Urinary bladder (tissue), 4 donors: ENCODE measurements around the gene SH3PXD2A. TPM values are rescaled to one million over a fixed set of nuclear protein-coding genes. Genes with fewer than 3 reads are reported as not detected.

ENCODE experiments used
- DNase-seq: peaks from one replicate; pipeline ENCODE4 v3.0.0-alpha.2; 2015; ENCODE audit errors: extremely low spot score
- H3K27ac ChIP-seq: one replicate; pipeline ENCODE4 v1.5.1; 2013; ENCODE audit warnings: low read depth, mild to moderate bottlenecking, moderate library complexity
- H3K36me3 ChIP-seq: one replicate; pipeline ENCODE4 v1.6.1; 2013; ENCODE audit warnings: mild to moderate bottlenecking, moderate library complexity; ENCODE audit not compliant: insufficient read depth
- H3K4me1 ChIP-seq: one replicate; pipeline ENCODE4 v1.6.1; 2013; ENCODE audit warnings: mild to moderate bottlenecking, moderate library complexity; ENCODE audit not compliant: insufficient read depth
- H3K4me3 ChIP-seq: one replicate; pipeline ENCODE4 v1.5.1; 2013; ENCODE audit warnings: low read depth, low read length
- WGBS: extraction: QIAGEN DNeasy Blood & Tissue Kit; methylation state at CpG from one replicate; pipeline ENCODE4 v1.1.7; 2013; 5-methylcytosine and 5-hydroxymethylcytosine counted together
- polyA plus RNA-seq: library from polyadenylated mRNA; stranded (reverse); fragments of 200-250 nt; gene quantifications from one replicate; pipeline ENCODE4 v1.2.3, GENCODE V29; 2013
- total RNA-seq: library from RNA; depleted of rRNA; stranded (reverse); fragments of >200 nt; gene quantifications from one replicate; pipeline ENCODE4 v1.2.3, GENCODE V29; 2014
- donor health status: healthy with polysubstance abuse.
- donor health status: healthy.

The SH3PXD2A gene
- total and polyA plus RNA-seq, 2 donors = 29.6 to 56.9 TPM

DNA sequence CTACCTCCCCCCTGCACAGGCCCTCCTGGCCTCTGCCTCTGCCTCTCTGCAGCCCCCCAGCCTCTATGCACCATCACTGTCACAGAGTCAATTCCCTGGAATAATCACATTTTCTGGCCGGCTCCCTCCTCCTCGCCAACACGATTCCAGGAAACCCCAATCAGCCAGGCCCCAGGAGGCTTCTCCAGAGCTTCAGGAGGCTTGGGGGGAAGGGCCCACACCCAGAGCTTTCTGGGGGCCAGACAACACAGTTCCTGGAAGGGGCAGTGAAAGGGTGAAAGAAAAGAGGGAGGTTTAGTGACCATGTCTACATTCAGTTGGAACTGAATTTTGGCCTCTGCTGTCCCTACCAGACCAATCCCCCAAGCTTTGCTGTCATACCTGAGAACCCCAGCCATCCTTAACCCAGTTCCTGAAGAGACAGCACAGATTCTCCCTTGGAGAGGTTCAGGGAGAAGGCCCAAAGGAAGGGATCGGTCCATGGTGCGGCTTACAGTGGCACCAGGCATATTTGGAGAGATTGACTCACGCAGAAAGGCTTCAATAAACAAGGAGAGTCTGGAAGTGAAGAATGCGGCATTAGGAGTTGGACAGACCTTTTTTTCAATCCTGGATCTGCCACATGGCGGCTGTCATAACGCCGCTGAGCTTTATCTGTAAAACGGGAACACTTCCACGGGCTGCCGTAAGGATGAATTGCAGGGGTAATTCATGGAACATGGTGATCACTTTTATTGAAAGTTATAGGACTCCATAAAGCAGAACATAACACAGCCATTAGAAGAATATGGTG is 272.8 kb downstream of the SH3PXD2A start:
- Histone ChIP-seq H3K4me3 (no peak overlapping the region), H3K4me1 (no peaks in the 10 kb centered on the region), H3K27ac (no peak overlapping the region), H3K36me3 (no peaks in the 10 kb centered on the region)
- 64% methylated on average over 13 of the region's 13 CpGs for WGBS
- no peak for DNase-seq

DNA sequence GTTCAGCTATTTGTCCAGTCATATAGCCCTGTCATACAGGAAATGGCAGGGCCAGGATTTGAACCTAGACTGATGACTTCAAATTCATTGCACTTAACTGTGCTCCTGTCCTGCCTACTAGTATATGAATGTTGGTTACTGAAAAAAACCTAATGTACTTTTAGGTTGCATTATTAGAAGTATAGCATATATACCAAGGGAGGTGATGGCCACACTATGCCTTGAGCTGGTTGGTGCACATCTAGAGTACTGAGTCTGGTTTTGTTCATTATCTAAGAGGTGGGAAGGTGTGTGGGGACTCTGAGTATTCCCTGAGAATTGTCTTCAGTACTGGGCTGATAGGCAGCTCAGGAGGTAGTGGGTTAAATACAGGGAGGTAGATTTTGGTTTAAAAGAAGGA is 273.9 kb downstream of the SH3PXD2A start:
- Histone ChIP-seq H3K36me3 (no peaks in the 10 kb centered on the region), H3K27ac (no peak overlapping the region), H3K4me3 (no peak overlapping the region), H3K4me1 (no peaks in the 10 kb centered on the region)
- DNase-seq = no peak

GRCh38 chr10:103580430-103580829 is 274.9 kb downstream of the SH3PXD2A start:
- no peaks in the 10 kb centered on the region for H3K36me3 ChIP-seq
- H3K4me1 ChIP-seq = no peaks in the 10 kb centered on the region
- WGBS = 48% methylated on average over 7 of the region's 7 CpGs
- no peak overlapping the region for H3K4me3 ChIP-seq
- no peak overlapping the region for H3K27ac ChIP-seq
- no peak for DNase-seq

DNA sequence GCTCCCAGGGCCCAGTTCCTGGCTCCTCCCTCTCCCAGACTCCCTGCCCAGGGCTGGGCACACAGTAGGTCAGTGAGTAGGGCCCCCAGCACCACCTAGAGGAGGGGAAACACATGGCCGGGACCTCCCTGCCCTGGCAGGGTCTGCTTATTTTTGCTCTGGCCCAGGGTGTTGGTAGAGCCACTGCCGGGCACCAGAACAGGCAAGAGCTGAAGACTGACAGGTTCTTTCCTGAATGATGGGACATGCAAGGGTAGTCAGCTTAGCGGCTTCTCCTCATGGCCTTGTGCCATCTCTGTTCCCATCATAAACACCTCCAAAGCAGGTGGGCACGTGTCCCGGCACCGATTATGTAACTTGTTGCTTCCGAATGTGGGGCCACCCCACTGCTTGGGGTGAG is 275.4 kb downstream of the SH3PXD2A start:
- Histone ChIP-seq H3K27ac (no peak overlapping the region), H3K4me3 (no peak overlapping the region), H3K4me1 (no peaks in the 10 kb centered on the region), H3K36me3 (no peaks in the 10 kb centered on the region)
- no peak for DNase-seq
- 75% methylated on average over 7 of the region's 7 CpGs for WGBS

DNA sequence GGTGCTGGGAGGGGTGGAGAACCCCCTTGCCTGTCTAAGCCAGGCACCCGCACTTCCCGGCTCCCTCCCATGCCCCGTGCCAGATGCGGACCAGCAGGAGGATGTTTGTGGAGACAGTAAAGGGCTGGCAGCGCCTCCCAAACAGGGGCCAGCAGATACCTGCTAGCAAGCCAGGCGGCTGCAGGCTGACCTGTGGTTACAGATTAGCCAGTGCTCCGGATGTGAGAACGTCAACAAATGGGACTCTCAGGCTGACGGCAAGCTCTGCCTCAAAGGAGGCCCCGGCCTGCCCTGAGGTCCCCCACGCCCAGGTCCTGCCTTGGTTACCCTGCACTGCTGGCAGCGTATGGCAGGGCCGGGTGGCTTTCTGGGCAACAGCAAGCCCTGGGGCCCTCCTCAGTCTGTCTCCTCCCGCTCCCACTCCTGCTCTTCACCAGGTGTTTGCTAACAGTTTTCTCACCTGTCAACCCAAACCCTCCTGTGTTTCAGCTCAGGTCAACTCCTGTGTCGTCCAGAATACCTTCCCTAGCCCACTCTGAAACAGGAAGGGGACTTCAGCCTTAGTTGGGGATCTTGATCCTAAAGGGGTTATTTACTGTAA is 276.5 kb downstream of the SH3PXD2A start:
- WGBS = 73% methylated on average over 15 of the region's 15 CpGs
- Histone ChIP-seq H3K4me1 (no peaks in the 10 kb centered on the region), H3K36me3 (no peaks in the 10 kb centered on the region), H3K27ac (no peak overlapping the region), H3K4me3 (no peak overlapping the region)
- no peak for DNase-seq

GRCh38 chr10:103576862-103577261 is 278.5 kb downstream of the SH3PXD2A start:
- 79% methylated on average over 2 of the region's 2 CpGs for WGBS
- no peak overlapping the region for H3K27ac ChIP-seq
- DNase-seq = no peak
- no peaks in the 10 kb centered on the region for H3K36me3 ChIP-seq
- H3K4me3 ChIP-seq = no peak overlapping the region
- no peaks in the 10 kb centered on the region for H3K4me1 ChIP-seq

DNA sequence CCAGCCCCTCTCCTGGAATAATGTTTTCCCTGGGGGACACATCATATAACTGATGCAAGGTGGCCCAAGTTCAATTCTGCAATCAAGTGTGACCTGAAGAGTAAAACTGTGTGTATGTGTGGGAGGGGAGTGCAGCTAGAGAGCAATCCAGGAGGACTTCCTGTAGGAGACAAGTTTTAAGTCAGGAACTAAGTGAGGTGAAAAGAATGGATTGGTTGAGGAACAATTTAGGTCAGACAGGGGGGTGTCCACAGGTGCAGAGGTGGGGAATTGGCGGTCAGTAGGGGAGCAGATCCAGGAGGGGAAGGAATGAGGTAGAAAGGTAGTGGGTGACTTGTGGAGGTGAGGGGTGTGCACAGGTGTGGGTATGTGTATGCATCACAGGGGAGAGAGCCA is 279.3 kb downstream of the SH3PXD2A start:
- no peak overlapping the region for H3K27ac ChIP-seq

DNA sequence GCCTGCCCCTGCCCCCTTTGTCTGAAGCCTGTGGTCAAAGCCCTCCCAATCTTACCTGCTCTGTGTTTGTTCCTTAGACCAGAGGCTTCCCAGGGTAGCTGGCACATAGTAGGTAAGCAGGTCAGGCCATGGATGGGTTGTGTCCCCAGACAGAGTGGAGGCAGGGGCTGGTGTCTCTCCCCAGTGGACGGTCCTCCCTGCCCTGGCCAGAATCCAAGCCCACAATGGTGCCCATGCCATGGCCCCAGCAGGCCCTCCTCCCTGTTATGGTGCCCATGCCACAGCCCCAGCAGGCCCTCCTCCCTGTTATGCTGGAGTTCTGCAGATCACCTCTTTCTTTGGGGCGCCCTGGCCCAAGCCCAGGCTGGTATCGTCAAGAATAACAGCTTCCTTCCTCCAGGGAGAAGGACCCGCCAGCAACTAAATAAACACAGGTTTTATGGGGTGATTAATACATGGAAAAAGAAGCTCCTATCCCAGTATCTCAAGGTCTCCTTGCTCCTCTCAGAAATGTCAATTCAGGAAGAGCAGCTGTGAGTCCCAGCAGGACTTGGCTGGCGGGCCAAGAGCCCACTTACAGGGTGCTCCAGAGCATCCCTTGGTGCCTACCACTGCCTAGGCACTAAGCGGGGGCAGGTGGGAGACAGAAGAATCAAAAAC is 279.8 kb downstream of the SH3PXD2A start:
- no peak overlapping the region for H3K27ac ChIP-seq
- no peak overlapping the region for H3K4me3 ChIP-seq
- DNase-seq = no peak
- 40% methylated on average over 6 of the region's 6 CpGs for WGBS
- H3K36me3 ChIP-seq = no peaks in the 10 kb centered on the region
- no peaks in the 10 kb centered on the region for H3K4me1 ChIP-seq

More for the DNA sequence above, 279.3 kb downstream of the SH3PXD2A start:
- no peaks in the 10 kb centered on the region for H3K36me3 ChIP-seq
- WGBS = 100% methylated on average over 1 of the region's 1 CpG
- H3K4me3 ChIP-seq = no peak overlapping the region
- no peak for DNase-seq
- no peaks in the 10 kb centered on the region for H3K4me1 ChIP-seq

DNA sequence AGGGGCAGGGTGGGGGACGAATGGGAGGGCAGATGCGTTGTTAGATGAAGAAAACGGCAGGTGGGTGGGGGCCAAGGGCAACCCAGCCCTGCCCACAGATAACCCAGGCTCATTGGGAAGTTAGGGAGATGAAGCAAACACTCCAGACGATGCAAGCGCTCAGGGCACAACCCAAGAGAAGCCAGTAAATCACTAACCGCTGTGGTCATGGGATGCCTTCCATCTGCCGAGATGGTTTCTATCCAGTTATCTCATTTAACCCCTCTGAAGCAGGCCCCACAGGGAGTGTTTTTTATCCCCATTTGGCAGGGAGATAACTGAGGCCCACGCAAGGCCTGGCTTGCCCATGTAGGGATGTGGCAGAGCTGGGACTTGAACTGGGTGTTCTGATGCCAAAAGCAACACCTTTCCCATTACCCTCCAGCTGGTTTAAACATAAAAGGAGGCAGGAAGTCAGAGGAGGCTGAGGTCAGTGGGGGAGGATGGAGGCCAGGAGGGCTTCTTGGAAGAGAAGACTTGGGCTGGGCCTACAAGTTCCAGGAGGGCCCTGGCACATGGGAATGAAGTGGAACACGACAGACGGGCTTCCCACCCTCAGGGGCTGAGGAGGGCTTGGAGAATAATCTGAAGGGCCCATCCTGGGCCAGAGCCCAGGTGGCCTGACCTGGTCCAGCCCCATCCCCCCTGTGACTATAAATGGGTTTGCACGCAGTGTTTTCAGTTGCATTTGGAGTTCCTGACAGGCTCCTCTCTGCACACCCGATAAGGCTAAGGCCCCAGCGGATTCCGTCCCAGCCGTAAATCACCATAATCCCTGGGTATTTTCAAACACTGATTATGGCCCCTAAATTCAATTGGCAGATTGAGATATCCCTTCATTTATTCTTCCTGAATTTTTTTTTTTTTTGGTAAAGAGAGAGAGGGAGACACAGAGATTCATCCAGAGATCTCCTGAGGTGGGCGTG is 281.0 kb downstream of the SH3PXD2A start:
- WGBS = 60% methylated on average over 16 of the region's 16 CpGs

DNA sequence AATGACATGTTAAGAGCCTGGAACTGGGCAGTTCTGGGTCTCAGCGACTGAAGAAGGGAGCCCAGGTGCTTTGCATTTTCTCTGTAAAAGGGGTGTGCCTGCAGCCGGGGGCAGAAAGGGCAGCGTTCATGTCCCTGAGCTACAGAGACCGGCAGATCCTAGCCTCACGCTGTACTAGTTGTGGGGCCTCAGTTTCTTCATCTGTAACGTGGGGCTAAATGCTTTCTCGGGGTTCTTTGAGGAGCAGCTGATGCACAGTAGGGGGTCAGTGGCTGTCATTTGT is 282.2 kb downstream of the SH3PXD2A start:
- Histone ChIP-seq H3K36me3 (no peaks in the 10 kb centered on the region), H3K27ac (no peak overlapping the region), H3K4me3 (no peak overlapping the region), H3K4me1 (no peaks in the 10 kb centered on the region)
- no peak for DNase-seq
- 85% methylated on average over 7 of the region's 7 CpGs for WGBS

More for the DNA sequence above, 281.0 kb downstream of the SH3PXD2A start:
- Histone ChIP-seq H3K36me3 (no peaks in the 10 kb centered on the region), H3K27ac (no peak overlapping the region), H3K4me3 (no peak overlapping the region), H3K4me1 (no peaks in the 10 kb centered on the region)
- DNase-seq = no peak

DNA sequence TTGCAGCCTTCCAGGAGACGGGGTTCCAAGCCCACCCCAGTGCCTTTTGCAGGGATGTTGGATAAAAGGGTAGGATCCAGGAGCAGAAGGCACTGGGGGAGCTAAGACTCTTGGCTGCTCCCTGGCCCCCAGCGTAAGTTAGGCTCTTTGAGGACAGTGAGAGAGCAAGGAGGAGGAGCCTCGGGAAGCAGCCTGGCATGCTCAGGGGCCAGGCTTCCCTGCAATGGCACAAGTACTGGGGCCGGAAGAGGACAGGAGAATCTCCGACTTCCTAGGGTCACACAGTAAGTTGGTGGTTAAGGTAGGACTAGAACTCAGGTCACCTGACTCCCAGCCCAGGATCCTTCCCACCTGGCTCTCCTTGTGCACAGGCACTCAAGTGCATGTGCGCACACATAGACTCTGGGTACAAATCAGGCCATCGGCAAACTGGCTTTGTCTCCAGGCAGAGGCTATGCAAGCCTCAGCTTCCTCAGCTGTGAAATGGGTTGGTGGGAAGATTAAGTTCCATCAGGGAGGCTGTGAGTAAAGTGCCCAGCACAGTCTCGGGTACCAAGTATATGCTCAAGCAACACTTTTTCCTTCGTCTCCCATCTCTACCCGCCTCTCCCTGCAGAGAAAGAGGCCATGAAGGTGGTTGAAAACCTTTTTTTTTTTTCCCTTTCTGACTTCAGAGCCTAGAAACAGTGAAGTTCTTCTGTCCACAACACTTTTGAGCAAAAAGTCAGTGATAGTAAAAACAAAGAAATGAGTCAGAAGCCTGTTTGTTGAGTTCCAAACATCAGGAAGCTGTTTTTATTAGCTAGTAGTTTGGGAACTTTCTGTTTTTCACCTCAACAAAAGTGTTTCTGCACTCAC is 282.8 kb downstream of the SH3PXD2A start:
- Histone ChIP-seq H3K4me3 (no peak overlapping the region), H3K36me3 (no peaks in the 10 kb centered on the region), H3K27ac (no peak overlapping the region), H3K4me1 (no peaks in the 10 kb centered on the region)
- WGBS = 84% methylated on average over 10 of the region's 10 CpGs
- DNase-seq = no peak

DNA sequence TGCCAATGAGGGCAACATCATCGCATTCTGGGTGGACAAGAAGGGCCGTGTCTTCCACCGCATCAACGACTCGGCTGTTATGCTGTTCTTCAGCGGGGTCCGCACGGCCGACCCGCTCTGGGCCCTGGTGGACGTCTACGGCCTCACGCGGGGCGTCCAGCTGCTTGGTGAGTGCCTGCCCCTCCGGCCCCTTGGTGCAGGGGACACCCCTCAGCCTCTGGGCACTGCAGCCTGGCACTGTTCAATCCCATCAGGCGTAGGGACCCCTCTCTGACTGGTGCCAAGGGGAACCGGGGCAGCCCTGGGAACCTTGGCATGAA is 283.8 kb downstream of the SH3PXD2A start:
- DNase-seq = no peak
- Histone ChIP-seq H3K36me3 (no peaks in the 10 kb centered on the region), H3K27ac (no peak overlapping the region), H3K4me3 (no peak overlapping the region), H3K4me1 (no peaks in the 10 kb centered on the region)
- WGBS = 96% methylated on average over 18 of the region's 18 CpGs
